T-cell (primary cell): ENCODE results near the gene FOXD4L1. TPM values are rescaled to one million over a fixed set of nuclear protein-coding genes. Genes with fewer than 3 reads are reported as not detected.
A peak's percentile ranks its signal among the peaks of the same experiment; 100 is the strongest.
"Not testable (repeated sequence)": the region's sequence is repeated elsewhere in the genome, so short reads cannot be mapped to it uniquely, and the experiment has no call there.

Experiments used
- ATAC-seq, 4 experiments: fragments of 200-7000 bp in 3 of 4; fragments of 150-1000 bp in 1 of 4; cut with Tn5 transposase; replicated peaks in 1 of 4; 1 replicate in 3 of 4; 2 replicates in 1 of 4; pipeline ENCODE4 v1.10.0; 2021; ENCODE audit warnings: moderate library complexity in 3 of 4, mild to moderate bottlenecking in 2 of 4, moderate number of reproducible peaks in 1 of 4
- CTCF ChIA-PET, 2 donors: fragments of 300-600 bp; sonication (Branson Sonifier 250); formaldehyde crosslinking; loops; one replicate each; lab custom pipeline; 2022; ENCODE audit warnings: antibody characterized with exemption in 2 of 2; lab: Charles Lee
- POLR2A ChIA-PET, 2 donors: fragments of 300-600 bp; sonication (Branson Sonifier 250); formaldehyde crosslinking; loops; one replicate each; lab custom pipeline; 2022; ENCODE audit warnings: antibody characterized with exemption in 2 of 2; lab: Charles Lee
- DNase-seq, 35 experiments: peaks; one replicate each; pipeline versions ENCODE4 v3.0.0 to v3.0.0-alpha.2; 2013 to 2023
- H3K27ac ChIP-seq: one replicate; pipeline ENCODE4 v1.5.1; 2013; ENCODE audit warnings: low read length
- H3K27me3 ChIP-seq, 2 experiments: replicated peaks in 1 of 2; 1 replicate in 1 of 2; 2 replicates in 1 of 2; pipeline versions ENCODE4 v1.6.1 to v1.7.0; 2013; ENCODE audit warnings: low read length in 1 of 2, mixed read lengths in 1 of 2; ENCODE audit not compliant: control insufficient read depth in 2 of 2, insufficient read depth in 2 of 2; ENCODE audit errors: extremely low read depth in 1 of 2
- H3K36me3 ChIP-seq, 2 donors: 1 replicate in 1 of 2; 2 replicates in 1 of 2; pipeline versions ENCODE4 v1.6.1 to v1.7.0; 2013; ENCODE audit warnings: low read length in 1 of 2; ENCODE audit not compliant: control insufficient read depth in 2 of 2, insufficient read depth in 1 of 2; ENCODE audit errors: extremely low read depth in 1 of 2
- H3K4me1 ChIP-seq, 2 experiments: 1 replicate in 1 of 2; 2 replicates in 1 of 2; pipeline versions ENCODE4 v1.6.1 to v1.7.0; 2013; ENCODE audit warnings: low read length in 2 of 2, mixed read lengths in 1 of 2; ENCODE audit not compliant: insufficient read depth in 2 of 2, control insufficient read depth in 1 of 2; ENCODE audit errors: extremely low read depth in 1 of 2
- H3K4me3 ChIP-seq, 2 donors: 1 replicate in 1 of 2; 2 replicates in 1 of 2; pipeline versions ENCODE4 v1.5.1 to v1.7.0; 2013; ENCODE audit warnings: mild to moderate bottlenecking in 2 of 2, low read length in 1 of 2, moderate library complexity in 1 of 2; ENCODE audit not compliant: control insufficient read depth in 1 of 2; ENCODE audit errors: extremely low read depth in 1 of 2
- H3K9me3 ChIP-seq: 2 replicates; pipeline ENCODE4 v1.7.0; 2013
- H3K27ac Mint-ChIP-seq, 2 donors: one replicate each; pipeline ENCODE4 v1.8.0; 2020 to 2021; ENCODE audit warnings: mild to moderate bottlenecking in 2 of 2, mixed read lengths in 2 of 2
- H3K27me3 Mint-ChIP-seq, 2 donors: one replicate each; pipeline ENCODE4 v1.8.0; 2021 to 2022; ENCODE audit warnings: mixed read lengths in 2 of 2
- H3K36me3 Mint-ChIP-seq: one replicate; pipeline ENCODE4 v1.8.0; 2021; ENCODE audit warnings: mixed read lengths
- H3K4me1 Mint-ChIP-seq, 3 donors: one replicate each; pipeline ENCODE4 v1.8.0; 2020 to 2022; ENCODE audit warnings: mixed read lengths in 3 of 3, mild to moderate bottlenecking in 1 of 3
- H3K4me3 Mint-ChIP-seq, 3 donors: one replicate each; pipeline ENCODE4 v1.8.0; 2020 to 2022; ENCODE audit warnings: mild to moderate bottlenecking in 3 of 3, mixed read lengths in 3 of 3, moderate library complexity in 3 of 3
- H3K9me3 Mint-ChIP-seq, 3 donors: one replicate each; pipeline ENCODE4 v1.8.0; 2020 to 2022; ENCODE audit warnings: mixed read lengths in 3 of 3
- WGBS: methylation state at CpG from one replicate; pipeline ENCODE4 v1.1.5; 2013; ENCODE audit warnings: missing lambda C conversion rate; ENCODE audit not compliant: insufficient coverage; 5-methylcytosine and 5-hydroxymethylcytosine counted together
- total RNA-seq, 35 experiments: library from RNA in 6 of 35; stranded (reverse) in 6 of 35; fragments of 120-200 nt in 1 of 35; gene quantifications; one replicate each; pipeline versions ENCODE4 v1.2.1 to v1.2.4 and lab custom pipeline; 2013 to 2026

The FOXD4L1 gene
- total RNA-seq, 5 donors from 2014 or later (not counting 1 experiment from before 2014, with no cell fraction given), result 0.36 to 0.38 (median 0.38) TPM; not detected in 2

DNA sequence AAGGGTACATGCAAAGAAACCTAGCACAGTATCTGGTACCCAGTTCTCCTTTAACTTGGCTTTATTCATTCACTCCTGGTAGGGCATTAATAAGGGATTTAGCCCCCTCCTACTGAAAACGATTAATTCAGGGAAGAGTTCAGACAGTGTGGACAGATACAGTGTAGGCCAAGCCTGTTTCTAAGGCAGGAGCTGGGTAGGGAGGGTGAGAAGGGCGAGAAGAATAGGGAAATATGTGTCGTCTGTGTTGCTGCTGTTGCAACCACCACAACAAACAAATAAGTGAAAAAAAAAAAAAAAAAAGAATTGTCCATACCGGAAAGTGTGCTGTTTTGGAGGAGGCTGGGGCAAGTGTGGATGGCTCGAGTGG, 42.4 kb downstream of the FOXD4L1 start:
- H3K4me1 Mint-ChIP-seq, POLR2A ChIA-PET, H3K4me3 ChIP-seq, H3K4me1 ChIP-seq, H3K36me3 ChIP-seq, H3K9me3 Mint-ChIP-seq, H3K27me3 Mint-ChIP-seq, H3K27me3 ChIP-seq, DNase-seq, CTCF ChIA-PET, H3K9me3 ChIP-seq, ATAC-seq, H3K36me3 Mint-ChIP-seq, H3K27ac Mint-ChIP-seq, H3K27ac ChIP-seq: not testable (repeated sequence)
- no CpG with 5 or more reads among the region's 5 CpGs for WGBS
- peak overlapping the region; percentile 63 to 77 (median 73) for H3K4me3 Mint-ChIP-seq

DNA sequence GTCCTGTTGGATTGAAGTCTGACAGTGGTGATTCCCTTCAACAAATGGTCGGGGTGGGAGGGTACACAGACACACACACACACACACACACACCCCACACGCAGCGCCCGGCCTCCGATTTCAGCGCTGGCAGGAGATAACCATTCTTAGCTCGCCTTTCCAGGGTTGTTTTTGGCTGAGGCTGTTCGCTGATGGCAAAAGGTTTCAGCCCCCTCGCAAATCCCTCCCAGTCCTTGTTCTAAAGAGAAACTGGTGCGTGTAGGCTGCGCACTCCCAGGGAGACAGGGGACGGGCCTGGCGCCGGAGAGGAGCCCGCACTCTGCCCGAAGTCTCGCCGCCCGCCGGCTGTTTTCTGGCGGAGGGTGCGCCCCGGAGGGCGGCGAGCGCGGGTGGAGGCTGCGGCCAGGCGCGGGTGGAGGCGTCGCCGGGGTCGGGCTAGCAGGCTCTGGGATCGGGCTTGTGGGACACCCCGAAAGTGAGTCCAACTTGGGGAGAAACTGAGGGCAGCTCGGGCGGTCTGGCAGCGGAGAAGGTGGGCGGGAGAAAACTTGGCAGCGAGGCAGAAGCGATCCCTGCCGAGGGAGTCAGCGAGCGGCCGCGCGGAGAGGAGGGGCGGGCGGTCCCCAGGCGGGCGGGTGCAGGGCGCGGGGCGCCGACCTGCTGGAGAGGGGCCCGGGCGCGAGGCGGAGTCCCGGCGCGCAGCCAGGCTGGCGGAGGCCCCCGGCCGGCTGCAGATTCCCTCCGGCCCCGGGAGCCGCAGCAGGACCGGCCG, 42.9 kb downstream of the FOXD4L1 start:
- DNase-seq (peak in 16 of 35 experiments; percentile 0 to 29 (median 7)), ATAC-seq (peak; percentile 61 to 82 (median 76))
- POLR2A ChIA-PET, H3K27me3 Mint-ChIP-seq, H3K36me3 Mint-ChIP-seq, H3K27ac ChIP-seq, H3K4me1 ChIP-seq, H3K4me1 Mint-ChIP-seq, H3K36me3 ChIP-seq, H3K9me3 Mint-ChIP-seq, H3K9me3 ChIP-seq, H3K27me3 ChIP-seq, H3K27ac Mint-ChIP-seq, CTCF ChIA-PET: not testable (repeated sequence)
- WGBS, result under 1% methylated on average over 52 of the region's 71 CpGs
- H3K4me3 Mint-ChIP-seq, result peak overlapping the region; percentile 63 to 77 (median 73)
- H3K4me3 ChIP-seq, result peak overlapping the region; percentile 26 to 35

GRCh38 chr2:113541976-113542485, 43.6 kb downstream of the FOXD4L1 start:
- under 1% methylated on average over 41 of the region's 64 CpGs for WGBS
- POLR2A ChIA-PET, H3K36me3 Mint-ChIP-seq, H3K9me3 Mint-ChIP-seq, H3K27me3 ChIP-seq, CTCF ChIA-PET, H3K4me1 Mint-ChIP-seq, H3K36me3 ChIP-seq, H3K4me3 ChIP-seq, H3K27ac ChIP-seq, H3K4me1 ChIP-seq, H3K27ac Mint-ChIP-seq, H3K9me3 ChIP-seq, H3K27me3 Mint-ChIP-seq: not testable (repeated sequence)
- DNase-seq (peak in 1 of 35 experiments; percentile 1), ATAC-seq (peak; percentile 27 to 45 (median 40))
- peak overlapping the region; percentile 66 to 80 (median 76) for H3K4me3 Mint-ChIP-seq

- CTCF ChIA-PET, H3K4me1 ChIP-seq, H3K36me3 ChIP-seq, H3K9me3 ChIP-seq, POLR2A ChIA-PET, H3K9me3 Mint-ChIP-seq, H3K4me1 Mint-ChIP-seq, H3K27me3 ChIP-seq, DNase-seq, H3K27ac ChIP-seq, H3K36me3 Mint-ChIP-seq, H3K27me3 Mint-ChIP-seq, H3K27ac Mint-ChIP-seq, H3K4me3 ChIP-seq, ATAC-seq: not testable (repeated sequence)
- H3K4me3 Mint-ChIP-seq, result peak overlapping the region; percentile 66 to 80 (median 76)
- no CpG with 5 or more reads among the region's 9 CpGs for WGBS
Measured at GRCh38 chr2:113542529-113542928, 44.1 kb downstream of the FOXD4L1 start.

Other genes with a start within 250 kb of the FOXD4L1 start
- gene PAX8, start 219.7 kb upstream of the FOXD4L1 start, total RNA-seq, result 1 to 10 TPM; 1.0 to 1.8 (median 1.3) TPM
- gene ZNG1B, start 61.0 kb upstream of the FOXD4L1 start, total RNA-seq, result 10 to 100 TPM; 27.6 to 35.3 (median 33.4) TPM
- gene RABL2A, start 128.6 kb downstream of the FOXD4L1 start, total RNA-seq, result 10 to 100 TPM; 28.5 to 52.0 (median 41.1) TPM